Measurements from ENCODE around the gene C9orf43.
"Not testable (repeated sequence)": the region's sequence is repeated elsewhere in the genome, so short reads cannot be mapped to it uniquely, and the experiment has no call there.

C9orf43 gene

GRCh38 chr9:113399646-113400200 is 10.8 kb upstream of the C9orf43 start:
- no peak overlapping the region for H3K9ac ChIP-seq (ENCODE audit: low read depth, low read length)
- no peak overlapping the region for H3K27ac ChIP-seq (ENCODE audit: low read depth, low read length)

GRCh38 chr9:113401027-113401792 is 9.3 kb upstream of the C9orf43 start, which contains the start of gene ALAD:
ALAD (minus strand) TSS chr9:113401284; CDS start chr9:113393559, 7,725 bp downstream.
- Histone ChIP-seq H3K9ac (ENCODE audit: low read depth, low read length) (no peak within 1 kb of the TSS; the same call in 1 of the 2 replicates), H3K4me3 (ENCODE audit: low read depth, low read length) (peak within 1 kb of the TSS; percentile 97), H3K4me1 (ENCODE audit: control insufficient read depth, insufficient read depth, low read length) (peaks cover 4% of the 10 kb centered on the region; the same call in 1 of the 2 replicates), H3K9me3 (ENCODE audit: control insufficient read depth, insufficient read depth, low read length) (no peaks in the 10 kb centered on the region), H3K27ac (ENCODE audit: low read depth, low read length) (peak within 1 kb of the TSS; percentile 46), H3K27me3 (ENCODE audit: control insufficient read depth, insufficient read depth, low read length) (no peaks in the 10 kb centered on the region), H3K36me3 (ENCODE audit: control insufficient read depth, insufficient read depth, low read length) (no peaks in the 10 kb centered on the region)

More at GRCh38 chr9:113399646-113400200, 10.8 kb upstream of the C9orf43 start:
- no peaks in the 10 kb centered on the region for H3K9me3 ChIP-seq (ENCODE audit: control insufficient read depth, insufficient read depth, low read length)
- H3K27me3 ChIP-seq (ENCODE audit: control insufficient read depth, insufficient read depth, low read length), result no peaks in the 10 kb centered on the region
- H3K4me3 ChIP-seq (ENCODE audit: low read depth, low read length), result no peak overlapping the region
- H3K4me1 ChIP-seq (ENCODE audit: control insufficient read depth, insufficient read depth, low read length), result peaks cover 4% of the 10 kb centered on the region; the same call in 1 of the 2 replicates
- H3K36me3 ChIP-seq (ENCODE audit: control insufficient read depth, insufficient read depth, low read length), result no peaks in the 10 kb centered on the region

GRCh38 chr9:113403646-113404045 is 6.9 kb upstream of the C9orf43 start:
- Histone ChIP-seq H3K9me3 (ENCODE audit: control insufficient read depth, insufficient read depth, low read length) (no peaks in the 10 kb centered on the region), H3K9ac (ENCODE audit: low read depth, low read length) (no peak overlapping the region), H3K27ac (ENCODE audit: low read depth, low read length) (no peak overlapping the region), H3K4me3 (ENCODE audit: low read depth, low read length) (no peak overlapping the region), H3K27me3 (ENCODE audit: control insufficient read depth, insufficient read depth, low read length) (no peaks in the 10 kb centered on the region), H3K4me1 (ENCODE audit: control insufficient read depth, insufficient read depth, low read length) (peaks cover 4% of the 10 kb centered on the region; the same call in 1 of the 2 replicates), H3K36me3 (ENCODE audit: control insufficient read depth, insufficient read depth, low read length) (peaks cover 17% of the 10 kb centered on the region)

- not testable (repeated sequence) for H3K9ac ChIP-seq (ENCODE audit: low read depth, low read length); H3K27me3 ChIP-seq (ENCODE audit: control insufficient read depth, insufficient read depth, low read length); H3K4me3 ChIP-seq (ENCODE audit: low read depth, low read length); H3K9me3 ChIP-seq (ENCODE audit: control insufficient read depth, insufficient read depth, low read length); H3K27ac ChIP-seq (ENCODE audit: low read depth, low read length); H3K4me1 ChIP-seq (ENCODE audit: control insufficient read depth, insufficient read depth, low read length)
- peaks cover 20% of the 10 kb centered on the region for H3K36me3 ChIP-seq (ENCODE audit: control insufficient read depth, insufficient read depth, low read length)
These were observed 4.2 kb upstream of the C9orf43 start for GRCh38 chr9:113406353-113406752.

GRCh38 chr9:113406873-113407511 is 3.6 kb upstream of the C9orf43 start:
- not testable (repeated sequence) for H3K9me3 ChIP-seq (ENCODE audit: control insufficient read depth, insufficient read depth, low read length); H3K4me1 ChIP-seq (ENCODE audit: control insufficient read depth, insufficient read depth, low read length); H3K4me3 ChIP-seq (ENCODE audit: low read depth, low read length); H3K9ac ChIP-seq (ENCODE audit: low read depth, low read length); H3K27ac ChIP-seq (ENCODE audit: low read depth, low read length); H3K27me3 ChIP-seq (ENCODE audit: control insufficient read depth, insufficient read depth, low read length)
- H3K36me3 ChIP-seq (ENCODE audit: control insufficient read depth, insufficient read depth, low read length), result peaks cover 20% of the 10 kb centered on the region

GRCh38 chr9:113409481-113409880 is 1.1 kb upstream of the C9orf43 start:
- Histone ChIP-seq H3K4me3 (ENCODE audit: low read depth, low read length) (peak overlapping the region; percentile 90), H3K9me3 (ENCODE audit: control insufficient read depth, insufficient read depth, low read length) (no peaks in the 10 kb centered on the region), H3K9ac (ENCODE audit: low read depth, low read length) (peak overlapping the region; percentile 94), H3K36me3 (ENCODE audit: control insufficient read depth, insufficient read depth, low read length) (peaks cover 20% of the 10 kb centered on the region), H3K27ac (ENCODE audit: low read depth, low read length) (peak overlapping the region; percentile 99), H3K4me1 (ENCODE audit: control insufficient read depth, insufficient read depth, low read length) (no peaks in the 10 kb centered on the region), H3K27me3 (ENCODE audit: control insufficient read depth, insufficient read depth, low read length) (no peaks in the 10 kb centered on the region)

- Histone ChIP-seq H3K27me3 (ENCODE audit: control insufficient read depth, insufficient read depth, low read length) (no peaks in the 10 kb centered on the region), H3K4me3 (ENCODE audit: low read depth, low read length) (peak overlapping the region; percentile 90), H3K36me3 (ENCODE audit: control insufficient read depth, insufficient read depth, low read length) (peaks cover 20% of the 10 kb centered on the region), H3K27ac (ENCODE audit: low read depth, low read length) (peak overlapping the region; percentile 99), H3K4me1 (ENCODE audit: control insufficient read depth, insufficient read depth, low read length) (no peaks in the 10 kb centered on the region), H3K9me3 (ENCODE audit: control insufficient read depth, insufficient read depth, low read length) (no peaks in the 10 kb centered on the region), H3K9ac (ENCODE audit: low read depth, low read length) (peak overlapping the region; percentile 94)
These were observed 702 bp upstream of the C9orf43 start for GRCh38 chr9:113409883-113410206.

GRCh38 chr9:113416149-113416721 is 5.7 kb downstream of the C9orf43 start:
- H3K9me3 ChIP-seq (ENCODE audit: control insufficient read depth, insufficient read depth, low read length), result no peaks in the 10 kb centered on the region
- H3K4me3 ChIP-seq (ENCODE audit: low read depth, low read length), result no peak overlapping the region
- no peaks in the 10 kb centered on the region for H3K27me3 ChIP-seq (ENCODE audit: control insufficient read depth, insufficient read depth, low read length)
- no peaks in the 10 kb centered on the region for H3K36me3 ChIP-seq (ENCODE audit: control insufficient read depth, insufficient read depth, low read length)
- no peak overlapping the region for H3K9ac ChIP-seq (ENCODE audit: low read depth, low read length)
- no peak overlapping the region for H3K27ac ChIP-seq (ENCODE audit: low read depth, low read length)
- H3K4me1 ChIP-seq (ENCODE audit: control insufficient read depth, insufficient read depth, low read length), result no peaks in the 10 kb centered on the region

GRCh38 chr9:113417370-113417769 is 6.8 kb downstream of the C9orf43 start:
- no peaks in the 10 kb centered on the region for H3K4me1 ChIP-seq (ENCODE audit: control insufficient read depth, insufficient read depth, low read length)
- H3K9me3 ChIP-seq (ENCODE audit: control insufficient read depth, insufficient read depth, low read length), result no peaks in the 10 kb centered on the region
- H3K27me3 ChIP-seq (ENCODE audit: control insufficient read depth, insufficient read depth, low read length), result no peaks in the 10 kb centered on the region
- no peaks in the 10 kb centered on the region for H3K36me3 ChIP-seq (ENCODE audit: control insufficient read depth, insufficient read depth, low read length)
- H3K27ac ChIP-seq (ENCODE audit: low read depth, low read length), result no peak overlapping the region
- no peak overlapping the region for H3K9ac ChIP-seq (ENCODE audit: low read depth, low read length)
- H3K4me3 ChIP-seq (ENCODE audit: low read depth, low read length), result no peak overlapping the region

- H3K36me3 ChIP-seq (ENCODE audit: control insufficient read depth, insufficient read depth, low read length), result no peaks in the 10 kb centered on the region
- no peak overlapping the region for H3K9ac ChIP-seq (ENCODE audit: low read depth, low read length)
- peaks cover 8% of the 10 kb centered on the region; the same call in 1 of the 2 replicates for H3K4me1 ChIP-seq (ENCODE audit: control insufficient read depth, insufficient read depth, low read length)
- H3K27me3 ChIP-seq (ENCODE audit: control insufficient read depth, insufficient read depth, low read length), result no peaks in the 10 kb centered on the region
- no peak overlapping the region for H3K27ac ChIP-seq (ENCODE audit: low read depth, low read length)
- no peaks in the 10 kb centered on the region for H3K9me3 ChIP-seq (ENCODE audit: control insufficient read depth, insufficient read depth, low read length)
- no peak overlapping the region for H3K4me3 ChIP-seq (ENCODE audit: low read depth, low read length)
These were observed 11.2 kb downstream of the C9orf43 start for GRCh38 chr9:113421726-113422125.

- Histone ChIP-seq H3K4me1 (ENCODE audit: control insufficient read depth, insufficient read depth, low read length) (peaks cover 8% of the 10 kb centered on the region; the same call in 1 of the 2 replicates), H3K4me3 (ENCODE audit: low read depth, low read length) (no peak overlapping the region), H3K36me3 (ENCODE audit: control insufficient read depth, insufficient read depth, low read length) (no peaks in the 10 kb centered on the region), H3K27ac (ENCODE audit: low read depth, low read length) (no peak overlapping the region), H3K9ac (ENCODE audit: low read depth, low read length) (no peak overlapping the region), H3K9me3 (ENCODE audit: control insufficient read depth, insufficient read depth, low read length) (no peaks in the 10 kb centered on the region), H3K27me3 (ENCODE audit: control insufficient read depth, insufficient read depth, low read length) (no peaks in the 10 kb centered on the region)
These were observed 14.5 kb downstream of the C9orf43 start for GRCh38 chr9:113425072-113425471.
